Measurements from ENCODE around the gene CAMK2B.

GRCh38 chr7:44191171-44191570 is 134.2 kb downstream of the CAMK2B start:
- no peak for TF ChIP-seq CTCF (IDR thresholded peaks at IDR 0.05; ENCODE audit: low read depth, low read length, poor library complexity, severe bottlenecking)
- no peak for TF ChIP-seq EZH2phosphoT487 (IDR thresholded peaks at IDR 0.05; ENCODE audit: borderline replicate concordance, low read length)
